ENCODE results near the gene PTGDS. TPM values are rescaled to one million over a fixed set of nuclear protein-coding genes. Genes with fewer than 3 reads are reported as not detected.

Gene PTGDS
- total and polyA plus RNA-seq, 9 of the 15 experiments (the other 6 are each of a cell fraction or from before 2014, with no cell fraction given), result 0.46 to 7.1 (median 2.0) TPM

DNA sequence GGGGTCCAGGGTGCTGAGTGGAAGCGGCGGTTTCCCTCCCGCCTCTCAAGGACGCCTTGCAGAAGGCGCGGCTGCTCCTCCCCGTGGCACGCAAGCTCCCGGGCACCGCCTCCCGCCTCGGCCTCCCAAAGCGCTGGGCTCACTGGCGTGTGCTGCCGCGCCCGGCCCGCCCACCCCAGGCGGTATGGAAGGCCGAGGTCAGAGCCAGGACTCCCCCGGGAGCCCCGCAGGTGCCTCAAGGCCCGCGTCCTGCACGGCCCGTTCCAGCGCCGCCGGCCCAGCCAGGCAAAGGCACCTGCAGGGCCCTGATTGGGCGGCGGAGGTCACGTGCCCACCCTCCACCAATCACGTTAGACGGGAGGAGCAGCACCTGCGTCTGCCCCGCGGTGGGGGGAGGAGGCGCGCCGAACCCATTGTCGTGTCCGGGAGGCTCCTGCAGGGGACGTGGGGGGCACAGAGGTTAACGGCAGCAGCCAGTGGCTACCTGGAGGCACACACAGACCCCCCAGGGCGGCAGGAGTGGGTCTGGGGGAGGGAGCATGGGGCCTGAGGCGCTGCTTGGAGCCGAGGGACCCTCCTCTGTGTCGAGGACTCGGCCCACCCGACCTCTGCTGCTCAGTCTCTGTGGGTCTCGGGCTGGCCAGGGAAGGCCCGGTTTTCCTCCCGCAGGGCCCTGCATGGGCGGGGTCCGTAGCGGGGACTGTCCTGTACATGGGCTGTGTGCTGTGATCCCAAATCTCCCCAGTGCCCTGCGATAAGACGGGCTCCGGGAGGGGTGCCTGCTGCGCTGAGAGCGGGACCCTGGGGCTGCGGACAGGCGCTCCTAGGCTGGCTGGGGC is 27.3 kb upstream of the PTGDS start (continued):
- TF ChIP-seq, protein P1, sequence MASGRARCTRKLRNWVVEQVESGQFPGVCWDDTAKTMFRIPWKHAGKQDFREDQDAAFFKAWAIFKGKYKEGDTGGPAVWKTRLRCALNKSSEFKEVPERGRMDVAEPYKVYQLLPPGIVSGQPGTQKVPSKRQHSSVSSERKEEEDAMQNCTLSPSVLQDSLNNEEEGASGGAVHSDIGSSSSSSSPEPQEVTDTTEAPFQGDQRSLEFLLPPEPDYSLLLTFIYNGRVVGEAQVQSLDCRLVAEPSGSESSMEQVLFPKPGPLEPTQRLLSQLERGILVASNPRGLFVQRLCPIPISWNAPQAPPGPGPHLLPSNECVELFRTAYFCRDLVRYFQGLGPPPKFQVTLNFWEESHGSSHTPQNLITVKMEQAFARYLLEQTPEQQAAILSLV (tag; IDR thresholded peaks at IDR 0.05), result no peak
- no peak for TF ChIP-seq EWSR1 (IDR thresholded peaks at IDR 0.05; ENCODE audit: borderline replicate concordance, low read depth, partially characterized antibody)
- no peak for TF ChIP-seq TBL1XR1 (IDR thresholded peaks at IDR 0.05; ENCODE audit: low read length in 2 of 2)
- no peak for TF ChIP-seq TEAD4 (IDR thresholded peaks at IDR 0.05; ENCODE audit: low read length)
- TF ChIP-seq TEAD4 (CRISPR knock-in tag; IDR thresholded peaks at IDR 0.05; ENCODE audit: borderline replicate concordance), result no peak
- TF ChIP-seq THRAP3 (IDR thresholded peaks at IDR 0.05; ENCODE audit: borderline replicate concordance), result no peak
- TF ChIP-seq CREB5 (CRISPR knock-in tag; IDR thresholded peaks at IDR 0.05), result no peak
- TF ChIP-seq ELF1 (tag; IDR thresholded peaks at IDR 0.05), result no peak
- TF ChIP-seq, protein P2, sequence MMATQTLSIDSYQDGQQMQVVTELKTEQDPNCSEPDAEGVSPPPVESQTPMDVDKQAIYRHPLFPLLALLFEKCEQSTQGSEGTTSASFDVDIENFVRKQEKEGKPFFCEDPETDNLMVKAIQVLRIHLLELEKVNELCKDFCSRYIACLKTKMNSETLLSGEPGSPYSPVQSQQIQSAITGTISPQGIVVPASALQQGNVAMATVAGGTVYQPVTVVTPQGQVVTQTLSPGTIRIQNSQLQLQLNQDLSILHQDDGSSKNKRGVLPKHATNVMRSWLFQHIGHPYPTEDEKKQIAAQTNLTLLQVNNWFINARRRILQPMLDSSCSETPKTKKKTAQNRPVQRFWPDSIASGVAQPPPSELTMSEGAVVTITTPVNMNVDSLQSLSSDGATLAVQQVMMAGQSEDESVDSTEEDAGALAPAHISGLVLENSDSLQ (IDR thresholded peaks at IDR 0.05), result no peak
- no peak for TF ChIP-seq HOXB6 (CRISPR knock-in tag; IDR thresholded peaks at IDR 0.05; ENCODE audit: borderline replicate concordance)
- no peak; the same call in 1 of the 2 replicates for TF ChIP-seq ZBTB33 (CRISPR knock-in tag; IDR thresholded peaks at IDR 0.05)
- no peak for TF ChIP-seq FOXK1 (CRISPR knock-in tag; IDR thresholded peaks at IDR 0.05; ENCODE audit: borderline replicate concordance)
- TF ChIP-seq BHLHE40 (IDR thresholded peaks at IDR 0.05; ENCODE audit: low read length), result peak; percentile 90
- no peak for TF ChIP-seq HCFC1 (IDR thresholded peaks at IDR 0.05; ENCODE audit: low read depth, low read length)
- no peak for TF ChIP-seq CHD4 (IDR thresholded peaks at IDR 0.05; ENCODE audit: insufficient read depth, insufficient replicate concordance, low read depth, low read length, poor library complexity, severe bottlenecking)
- no peak for TF ChIP-seq NCOR1 (IDR thresholded peaks at IDR 0.05)
- TF ChIP-seq, protein P3, sequence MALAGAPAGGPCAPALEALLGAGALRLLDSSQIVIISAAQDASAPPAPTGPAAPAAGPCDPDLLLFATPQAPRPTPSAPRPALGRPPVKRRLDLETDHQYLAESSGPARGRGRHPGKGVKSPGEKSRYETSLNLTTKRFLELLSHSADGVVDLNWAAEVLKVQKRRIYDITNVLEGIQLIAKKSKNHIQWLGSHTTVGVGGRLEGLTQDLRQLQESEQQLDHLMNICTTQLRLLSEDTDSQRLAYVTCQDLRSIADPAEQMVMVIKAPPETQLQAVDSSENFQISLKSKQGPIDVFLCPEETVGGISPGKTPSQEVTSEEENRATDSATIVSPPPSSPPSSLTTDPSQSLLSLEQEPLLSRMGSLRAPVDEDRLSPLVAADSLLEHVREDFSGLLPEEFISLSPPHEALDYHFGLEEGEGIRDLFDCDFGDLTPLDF (CRISPR knock-in tag; IDR thresholded peaks at IDR 0.05), result no peak
- no peak for TF ChIP-seq EGR1 (conservative IDR thresholded peaks at IDR 0.05)
- no peak for TF ChIP-seq SMC3 (conservative IDR thresholded peaks at IDR 0.05; ENCODE audit: insufficient read depth, low read depth, low read length)
- no peak for TF ChIP-seq KLF6 (CRISPR knock-in tag; IDR thresholded peaks at IDR 0.05; ENCODE audit: borderline replicate concordance)
- 0 out of 2 replicates have a peak, but pooled peaks have one; percentile 24 for TF ChIP-seq GTF2E2 (tag; IDR thresholded peaks at IDR 0.05)
